NB4 (cell line): ENCODE results near the gene USF2.

Source experiments
- CTCF ChIP-seq: IDR thresholded peaks from one replicate; pipeline ENCODE4 v1.5.1; 2012; ENCODE audit warnings: low read depth, low read length
- POLR2A ChIP-seq: IDR thresholded peaks from 2 replicates; pipeline ENCODE4 v1.6.1; 2011; ENCODE audit warnings: mild to moderate bottlenecking; ENCODE audit not compliant: insufficient read length; ENCODE audit errors: extremely low read depth

- TF ChIP-seq CTCF (no peak), POLR2A (no peak)
Measured at GRCh38 chr19:35248310-35249145, 20.2 kb upstream of the USF2 start, which contains the start of gene LSR.
